ENCODE results near the gene STK32B.
"Not testable (repeated sequence)": the region's sequence is repeated elsewhere in the genome, so short reads cannot be mapped to it uniquely, and the experiment has no call there.

The STK32B gene

GRCh38 chr4:5066968-5067367 is 15.7 kb downstream of the STK32B start:
- not testable (repeated sequence) for DNase-seq (ENCODE audit: low read depth in 2 of 2, low spot score in 1 of 2)

- no peak for DNase-seq (ENCODE audit: low read depth in 2 of 2, low spot score in 1 of 2)
Observed at GRCh38 chr4:5067908-5068307, 16.6 kb downstream of the STK32B start.

- no peak for DNase-seq (ENCODE audit: low read depth in 2 of 2, low spot score in 1 of 2)
Observed at GRCh38 chr4:5069901-5070300, 18.6 kb downstream of the STK32B start.

DNA sequence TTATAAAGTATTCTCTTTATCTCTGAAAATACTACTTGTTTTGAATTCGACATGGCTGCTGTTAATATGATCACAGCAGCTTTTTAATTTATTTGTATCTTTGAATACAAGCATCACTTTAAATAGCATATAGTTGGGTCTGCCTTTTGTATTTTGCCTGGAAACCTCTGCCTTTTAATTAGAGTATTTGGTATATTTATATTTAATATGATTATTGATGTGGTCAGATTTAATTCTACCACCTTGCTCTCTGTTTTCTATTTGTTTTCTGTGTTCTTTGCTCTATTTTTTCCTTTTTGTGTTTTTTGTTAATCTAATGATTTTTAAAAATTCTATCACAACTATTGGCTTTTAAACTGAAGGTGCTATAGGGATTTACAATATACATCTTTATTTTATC is 21.7 kb downstream of the STK32B start:
- DNase-seq (ENCODE audit: low read depth in 2 of 2, low spot score in 1 of 2) = no peak

- DNase-seq (ENCODE audit: low read depth in 2 of 2, low spot score in 1 of 2) = no peak
Observed at GRCh38 chr4:5078009-5078408, 26.7 kb downstream of the STK32B start.

DNA sequence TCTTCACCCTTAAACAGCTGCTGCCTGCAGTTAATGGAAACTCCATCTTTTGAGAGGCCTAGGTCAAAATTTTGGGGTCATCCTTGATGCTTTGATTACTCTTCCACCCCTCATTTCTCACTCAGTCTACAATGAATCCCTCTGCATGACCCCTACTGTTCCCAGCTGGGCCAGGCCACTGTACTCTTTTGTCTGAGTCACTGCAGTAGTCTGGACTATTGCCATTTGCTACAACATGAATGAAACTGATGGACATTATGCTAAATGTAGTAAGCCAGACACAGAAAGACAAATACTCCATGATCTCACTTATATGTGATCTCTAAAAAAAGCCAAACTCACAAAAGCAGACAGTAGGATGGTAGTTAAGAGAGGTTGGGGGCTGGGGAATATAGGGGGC is 28.3 kb downstream of the STK32B start:
- no peak for DNase-seq (ENCODE audit: low read depth in 2 of 2, low spot score in 1 of 2)

GRCh38 chr4:5081441-5081999 is 30.2 kb downstream of the STK32B start:
- no peak for DNase-seq (ENCODE audit: low read depth in 2 of 2, low spot score in 1 of 2)

DNA sequence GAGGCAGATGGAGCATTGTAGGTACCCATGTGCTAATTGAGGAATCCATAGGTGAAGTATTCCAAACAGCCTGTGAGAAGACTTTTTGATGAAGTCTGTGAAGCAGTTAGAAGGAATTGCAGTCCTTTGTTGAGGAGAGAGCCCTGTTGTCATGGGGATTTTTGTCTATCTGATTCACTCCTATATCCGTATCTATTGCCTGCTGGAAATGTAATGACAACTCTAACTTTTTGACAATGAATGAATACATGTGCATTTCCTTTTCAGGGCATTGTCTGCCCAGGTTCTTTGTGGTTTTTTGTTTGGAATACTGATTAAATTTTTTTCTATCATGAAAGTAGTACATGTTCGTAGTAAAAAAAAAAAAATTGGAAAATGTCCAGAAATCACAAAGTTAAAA is 31.1 kb downstream of the STK32B start:
- no peak for DNase-seq (ENCODE audit: low read depth in 2 of 2, low spot score in 1 of 2)

DNA sequence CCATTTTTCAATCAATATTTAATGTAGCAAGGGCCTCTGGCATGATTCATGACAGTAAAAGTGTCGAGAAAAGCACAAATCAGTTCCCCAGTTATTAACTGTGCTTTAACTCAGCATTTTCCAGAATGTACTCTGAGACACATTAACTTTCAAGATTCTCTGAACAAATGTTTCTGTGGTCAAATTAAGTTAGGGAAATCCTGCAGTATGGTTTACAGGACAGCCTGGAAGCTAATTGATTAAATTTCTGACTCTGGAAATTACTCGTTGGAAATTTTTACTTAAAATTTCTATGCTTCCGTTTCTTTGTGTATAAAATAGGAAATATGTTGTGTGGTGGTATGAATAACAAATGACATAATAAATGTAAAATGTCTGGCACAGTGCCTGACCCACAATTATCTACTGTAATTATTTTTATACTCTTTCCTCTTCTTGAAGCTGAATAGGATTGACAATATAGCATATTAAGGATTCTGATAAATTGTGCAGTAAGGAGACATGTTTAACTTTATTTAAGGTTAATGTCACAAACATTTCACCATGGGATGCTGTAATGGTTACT is 33.7 kb downstream of the STK32B start:
- DNase-seq (ENCODE audit: low read depth in 2 of 2, low spot score in 1 of 2) = no peak

DNA sequence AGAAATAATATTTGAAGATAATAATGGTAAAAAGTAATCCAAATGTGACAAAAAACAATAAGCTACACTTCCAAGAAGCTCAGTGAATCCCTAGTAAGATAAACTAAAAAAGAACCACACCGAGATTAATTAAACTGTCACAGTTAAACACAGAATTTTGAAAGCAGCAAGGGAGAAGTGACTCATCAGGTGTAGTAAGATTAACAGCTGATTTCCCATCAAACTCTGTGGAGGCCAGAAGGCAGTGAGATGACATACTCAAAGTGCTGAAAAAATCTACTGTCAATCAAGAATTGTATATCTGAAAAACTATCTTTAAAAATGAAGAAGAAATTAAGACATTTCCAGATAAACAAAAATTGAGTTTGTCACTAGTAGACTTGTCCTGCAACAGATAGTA is 35.3 kb downstream of the STK32B start:
- DNase-seq (ENCODE audit: low read depth in 2 of 2, low spot score in 1 of 2) = no peak

DNA sequence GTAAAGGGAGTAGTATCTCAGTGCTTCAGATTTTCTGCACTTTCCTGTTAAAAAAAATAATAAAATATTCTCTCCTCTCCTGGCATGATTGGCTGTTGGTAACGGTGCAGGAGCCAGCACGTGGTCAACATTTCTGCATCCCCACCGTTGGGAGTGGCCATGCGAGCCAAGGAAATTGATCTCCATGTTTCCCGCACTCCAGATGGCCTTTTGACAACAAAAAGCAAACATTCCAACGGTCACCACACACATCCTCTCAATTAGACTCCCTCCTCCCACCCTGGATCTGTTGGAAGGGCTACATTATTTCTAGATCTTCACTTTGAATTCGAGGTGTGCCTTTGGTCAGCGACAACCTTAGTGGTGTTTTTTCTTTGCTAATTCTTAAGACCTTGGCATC is 45.0 kb downstream of the STK32B start:
- no peak for DNase-seq (ENCODE audit: low read depth in 2 of 2, low spot score in 1 of 2)

- DNase-seq (ENCODE audit: low read depth in 2 of 2, low spot score in 1 of 2) = no peak
Observed at GRCh38 chr4:5098176-5098575, 46.9 kb downstream of the STK32B start.

DNA sequence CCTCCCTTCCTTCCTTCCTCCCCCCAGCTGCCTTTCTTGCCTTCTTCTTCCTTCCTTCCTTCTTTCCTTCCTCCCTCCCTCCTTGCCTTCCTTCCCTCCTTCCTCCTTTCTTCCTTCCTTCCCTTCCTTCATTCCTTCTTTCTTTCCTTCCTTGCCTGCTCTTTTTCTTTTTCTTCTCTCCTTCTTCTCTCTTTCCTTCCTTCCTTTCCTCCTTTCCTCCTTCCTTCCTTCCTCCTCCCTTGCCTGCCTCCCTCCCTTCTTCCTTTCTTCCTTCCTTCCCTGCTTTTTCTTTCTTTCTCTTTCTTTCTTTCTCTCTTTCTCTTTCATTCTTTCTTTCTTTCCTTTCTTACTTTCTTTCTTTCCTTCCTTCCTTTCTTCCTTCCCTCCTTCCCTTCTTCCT is 49.1 kb downstream of the STK32B start:
- DNase-seq (ENCODE audit: low read depth in 2 of 2, low spot score in 1 of 2) = no peak

- no peak for DNase-seq (ENCODE audit: low read depth in 2 of 2, low spot score in 1 of 2)
Observed at GRCh38 chr4:5100986-5101385, 49.7 kb downstream of the STK32B start.

DNA sequence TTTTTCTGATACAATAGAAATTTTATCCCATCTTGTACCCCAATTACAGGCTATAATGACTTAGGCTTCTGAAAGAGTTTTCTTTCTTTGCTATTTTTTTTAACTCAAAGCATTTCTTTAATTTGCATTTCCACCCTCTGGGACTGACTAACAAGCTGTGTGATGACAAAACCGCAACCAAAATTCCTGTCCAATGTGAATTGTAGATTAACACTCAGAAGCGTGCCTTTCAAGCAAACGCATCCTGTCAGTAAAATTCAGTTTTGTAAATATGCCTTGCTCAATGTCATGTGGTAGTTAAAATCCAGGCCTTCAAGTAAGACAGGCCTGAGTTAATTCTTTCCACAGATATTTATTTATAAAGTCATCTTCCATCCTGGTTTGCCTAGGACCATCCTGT is 50.3 kb downstream of the STK32B start:
- DNase-seq (ENCODE audit: low read depth in 2 of 2, low spot score in 1 of 2) = no peak

- no peak for DNase-seq (ENCODE audit: low read depth in 2 of 2, low spot score in 1 of 2)
Observed at GRCh38 chr4:5110901-5111300, 59.6 kb downstream of the STK32B start.

DNA sequence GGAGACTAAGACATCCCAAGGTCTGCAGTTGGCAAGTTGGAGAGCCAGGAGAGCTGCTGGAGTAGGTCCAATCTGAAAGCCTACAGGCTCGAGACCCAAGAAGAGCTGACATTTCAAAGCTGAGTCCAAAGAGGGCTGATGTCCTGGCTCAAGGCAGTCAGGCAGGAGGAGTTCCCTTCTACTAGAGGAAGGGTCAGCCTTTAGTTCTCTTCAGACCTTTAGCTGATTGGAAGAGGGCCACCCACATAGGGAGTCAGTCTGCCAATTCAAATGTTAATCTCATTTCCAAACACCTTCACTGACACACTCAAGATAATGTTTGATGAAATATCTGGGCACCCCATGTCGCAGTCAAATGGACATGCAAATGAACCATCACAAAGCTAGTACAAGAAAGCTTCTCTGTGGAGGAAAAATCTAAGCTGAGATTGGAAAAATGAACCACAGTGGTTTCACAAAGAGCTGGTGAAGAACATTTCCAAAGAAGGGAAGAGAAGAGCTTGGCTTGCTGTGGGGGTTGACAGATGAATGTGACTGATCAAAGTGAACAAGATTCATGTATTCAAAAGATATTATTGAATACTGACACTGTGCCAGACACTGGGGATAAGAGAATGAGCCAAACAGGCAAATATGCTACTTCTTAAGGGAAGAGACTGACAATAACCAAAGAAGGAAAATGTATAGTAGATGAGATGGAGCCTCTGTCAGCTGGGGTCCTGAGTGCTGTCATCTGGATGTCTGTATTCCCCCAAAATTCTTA is 61.2 kb downstream of the STK32B start:
- no peak for DNase-seq (ENCODE audit: low read depth in 2 of 2, low spot score in 1 of 2)

GRCh38 chr4:5114950-5115349 is 63.7 kb downstream of the STK32B start:
- DNase-seq (ENCODE audit: low read depth in 2 of 2, low spot score in 1 of 2) = no peak

- DNase-seq (ENCODE audit: low read depth in 2 of 2, low spot score in 1 of 2) = no peak
Observed at GRCh38 chr4:5118091-5118786, 67.0 kb downstream of the STK32B start.

GRCh38 chr4:5118994-5119835 is 67.9 kb downstream of the STK32B start:
- no peak for DNase-seq (ENCODE audit: low read depth in 2 of 2, low spot score in 1 of 2)

DNA sequence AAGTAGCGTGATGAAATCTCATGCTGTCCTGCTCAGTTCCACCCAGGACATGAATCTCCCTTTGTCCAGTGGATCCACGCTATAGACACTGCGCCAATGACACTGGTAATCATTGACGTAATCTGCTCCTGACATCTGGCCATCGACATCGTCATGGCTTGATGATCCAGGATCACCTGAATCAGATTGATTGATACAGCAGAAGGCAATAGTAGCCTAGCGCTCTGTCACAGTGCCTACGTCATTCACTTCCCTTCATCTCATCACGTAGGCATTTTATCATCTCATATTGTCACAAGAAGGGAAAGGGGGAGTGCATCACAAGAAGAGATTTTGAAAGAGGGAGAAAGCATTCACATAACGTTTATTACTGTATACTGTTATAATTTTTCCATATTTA is 68.8 kb downstream of the STK32B start:
- DNase-seq (ENCODE audit: low read depth in 2 of 2, low spot score in 1 of 2) = no peak
